T-helper 1 cell (primary cell): Measurements from ENCODE around the gene KRT14.
"Not testable (repeated sequence)": the region's sequence is repeated elsewhere in the genome, so short reads cannot be mapped to it uniquely, and the experiment has no call there.

Experiments used
- DNase-seq, 5 donors: peaks; one replicate each; pipeline ENCODE4 v3.0.0-alpha.2; 2012 to 2020

KRT14 gene

DNA sequence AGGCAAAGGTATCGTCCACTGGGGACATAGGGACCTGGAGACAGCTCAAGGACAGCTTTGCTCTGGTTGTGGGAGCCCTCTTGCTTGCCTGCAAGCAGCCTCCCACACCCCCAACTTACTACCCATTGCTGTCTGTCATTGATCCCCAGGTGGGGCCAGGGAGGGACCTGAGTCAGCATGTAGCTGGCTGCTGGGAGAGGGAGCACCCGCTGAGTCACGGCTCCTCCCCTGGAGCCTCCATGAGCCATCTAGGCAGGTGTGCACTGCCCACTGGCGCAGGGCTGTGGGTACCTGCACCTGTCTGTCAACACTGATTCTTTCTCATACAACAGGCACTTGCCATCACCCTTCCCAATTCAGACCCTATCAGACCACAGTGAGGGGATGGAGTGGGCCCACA is 10.0 kb downstream of the KRT14 start:
- not testable (repeated sequence) for DNase-seq

DNA sequence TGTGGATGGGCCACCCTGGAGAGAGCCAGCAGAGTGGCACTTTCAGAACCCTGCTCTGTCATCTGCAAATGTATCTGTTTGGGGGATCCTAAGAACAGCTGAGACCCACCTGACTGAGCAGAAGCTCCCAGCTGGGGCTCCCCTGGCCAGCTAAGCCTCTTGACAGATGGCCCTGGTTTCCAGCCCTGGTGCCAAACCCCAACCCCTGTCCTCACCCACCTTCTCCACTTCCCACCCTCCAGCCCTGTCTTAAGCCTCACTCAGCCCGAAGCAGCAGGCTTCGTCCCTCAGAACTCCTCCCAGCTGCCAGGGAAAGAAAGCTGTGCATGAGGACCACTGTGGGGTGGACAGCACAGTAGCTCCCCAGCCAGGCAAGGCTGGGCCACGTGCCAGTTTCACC is 11.4 kb downstream of the KRT14 start:
- DNase-seq, result no peak

DNA sequence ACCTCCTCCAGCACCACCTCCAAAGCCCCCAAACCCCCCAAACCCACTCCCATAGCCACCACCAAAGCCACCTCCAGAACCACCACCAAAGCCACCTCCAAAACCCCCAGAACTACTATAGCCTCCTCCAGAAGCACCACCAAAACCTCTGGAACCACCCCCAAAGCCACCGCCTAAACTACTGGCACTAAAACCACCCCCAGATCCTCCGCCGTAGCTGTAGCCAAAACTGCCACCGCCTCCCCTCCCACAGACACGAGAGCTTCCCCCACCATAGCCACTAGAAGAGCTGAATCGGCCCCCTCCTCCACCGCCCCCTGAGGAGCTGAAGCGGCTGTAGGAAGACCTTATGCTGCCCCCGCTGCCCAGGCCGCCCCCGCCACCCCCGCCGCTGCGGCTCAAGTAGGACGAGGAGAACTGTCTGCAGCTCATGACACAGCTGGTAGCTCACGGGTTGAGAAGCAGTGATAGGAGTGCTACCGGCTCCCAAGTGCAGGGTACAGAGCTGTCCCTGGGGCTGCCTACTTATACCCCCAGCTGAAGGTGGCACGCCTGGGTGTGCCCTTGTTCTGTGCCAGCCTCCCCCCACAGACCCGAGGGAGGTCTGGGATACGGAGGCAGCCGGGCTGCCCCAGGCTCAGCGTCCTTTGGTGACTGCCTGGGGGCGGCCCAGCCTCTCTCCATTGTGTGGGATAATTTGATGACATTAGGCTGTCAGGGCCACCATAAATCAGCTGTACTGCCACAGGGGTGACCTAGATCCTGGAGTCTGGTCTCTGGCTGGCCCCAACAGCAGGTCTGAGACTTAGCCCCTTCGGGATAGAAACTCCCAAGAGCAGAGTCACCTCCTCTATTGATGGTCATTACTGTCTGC is 14.9 kb downstream of the KRT14 start, which contains the start of gene KRT9:
KRT9 (minus strand) TSS at position 499 of the 874 bp plus-strand sequence; CDS start at position 432, 67 bp downstream.
- no peak for DNase-seq

DNA sequence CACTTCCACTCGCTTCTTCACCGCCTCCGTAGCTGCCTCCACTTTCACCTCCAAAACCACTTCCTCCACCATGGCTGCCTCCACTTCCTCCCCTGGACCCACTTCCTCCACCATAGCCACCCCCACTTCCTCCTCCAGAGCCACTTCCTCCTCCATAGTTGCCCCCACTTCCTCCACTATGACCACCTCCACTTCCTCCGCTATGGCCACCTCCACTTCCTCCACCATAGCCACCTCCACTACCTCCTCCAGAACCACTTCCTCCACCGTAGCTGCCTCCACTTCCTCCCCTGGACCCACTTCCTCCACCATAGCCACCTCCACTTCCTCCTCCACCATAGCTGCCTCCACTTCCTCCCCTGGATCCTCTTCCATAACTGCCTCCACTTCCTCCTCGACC is 19.4 kb downstream of the KRT14 start:
- peak in 1 of 5 donors; percentile 13 for DNase-seq

DNA sequence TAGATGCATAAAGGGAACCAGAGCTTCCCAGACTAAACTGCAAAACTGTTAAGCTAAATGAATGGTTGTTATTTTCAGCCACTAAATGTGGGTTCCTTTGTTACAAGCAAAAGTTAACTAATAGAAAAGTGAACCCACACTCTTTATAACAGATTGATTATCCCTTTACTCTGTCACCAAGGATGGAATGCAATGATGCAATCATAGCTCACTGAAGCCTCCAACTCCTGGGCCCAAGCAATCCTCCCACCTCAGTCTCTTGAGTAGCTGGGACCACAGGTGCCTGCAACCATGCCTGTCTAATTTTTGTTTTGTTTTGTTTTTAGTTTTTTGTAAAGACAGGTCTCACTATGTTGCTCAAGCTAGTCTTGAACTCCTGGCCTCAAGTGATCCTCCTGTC is 21.4 kb downstream of the KRT14 start:
- DNase-seq, result no peak

DNA sequence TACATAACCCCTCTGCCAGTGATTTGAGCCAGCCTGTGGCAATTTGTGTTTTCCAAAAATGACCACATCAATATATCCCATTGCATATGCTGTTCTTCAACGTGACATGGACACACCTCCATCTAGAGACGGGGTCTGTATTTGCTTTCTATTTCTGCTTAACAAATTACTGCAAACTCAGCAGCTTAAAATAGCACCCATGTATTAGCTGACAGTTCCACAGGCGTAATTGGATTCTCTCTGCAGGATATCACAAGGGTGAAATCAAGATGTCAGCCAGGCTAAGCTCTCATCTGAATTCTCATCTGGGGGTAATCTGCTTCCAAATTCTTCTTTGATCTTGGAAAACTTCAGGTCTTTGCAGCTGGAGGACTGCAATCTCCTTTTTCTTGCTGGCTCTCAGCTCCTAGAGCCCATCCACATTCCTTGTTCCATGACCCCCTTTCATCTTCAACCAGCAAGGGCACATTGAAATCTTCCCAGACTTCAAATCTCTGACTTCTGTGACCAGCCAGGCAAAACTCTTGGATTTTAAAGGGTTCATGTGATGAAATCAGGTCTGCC is 23.0 kb downstream of the KRT14 start:
- no peak for DNase-seq

DNA sequence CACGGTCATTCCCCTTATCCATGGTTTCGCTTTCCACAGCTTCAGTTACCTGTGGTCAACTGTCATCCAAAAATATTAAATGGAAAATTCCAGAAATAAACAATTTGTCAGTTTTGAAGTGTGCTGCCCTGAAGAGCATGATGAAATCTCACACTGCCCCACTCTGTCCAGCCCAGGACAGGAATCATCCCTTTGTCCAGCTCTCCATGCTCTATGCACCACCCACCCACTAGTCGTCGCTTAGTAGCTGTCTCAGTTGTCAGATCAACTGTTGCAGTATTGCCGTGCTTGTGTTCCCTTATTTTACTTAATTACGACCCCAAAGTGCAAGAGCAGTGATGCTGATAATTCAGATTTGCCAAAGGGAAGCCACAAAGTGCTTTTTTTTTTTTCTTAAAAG is 25.1 kb downstream of the KRT14 start:
- no peak for DNase-seq

DNA sequence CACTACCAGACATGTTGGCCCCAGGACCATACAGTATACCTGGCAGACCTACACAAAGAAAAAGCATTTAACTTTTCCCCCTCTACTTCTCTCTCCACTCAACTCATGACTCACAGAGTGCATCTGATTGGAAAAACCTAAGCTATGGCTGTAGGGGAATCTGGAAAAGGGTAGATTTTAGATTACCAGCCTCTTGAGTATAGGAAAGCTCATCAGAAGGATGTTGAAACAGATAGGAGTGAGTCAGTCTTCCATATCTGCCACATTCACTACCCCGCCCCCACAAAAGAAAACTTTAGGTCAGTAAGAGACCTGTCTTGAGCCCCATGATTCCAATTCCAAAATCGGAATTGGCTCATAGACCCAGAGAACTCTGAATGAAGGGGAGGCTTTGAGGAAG is 27.1 kb downstream of the KRT14 start:
- no peak for DNase-seq

DNA sequence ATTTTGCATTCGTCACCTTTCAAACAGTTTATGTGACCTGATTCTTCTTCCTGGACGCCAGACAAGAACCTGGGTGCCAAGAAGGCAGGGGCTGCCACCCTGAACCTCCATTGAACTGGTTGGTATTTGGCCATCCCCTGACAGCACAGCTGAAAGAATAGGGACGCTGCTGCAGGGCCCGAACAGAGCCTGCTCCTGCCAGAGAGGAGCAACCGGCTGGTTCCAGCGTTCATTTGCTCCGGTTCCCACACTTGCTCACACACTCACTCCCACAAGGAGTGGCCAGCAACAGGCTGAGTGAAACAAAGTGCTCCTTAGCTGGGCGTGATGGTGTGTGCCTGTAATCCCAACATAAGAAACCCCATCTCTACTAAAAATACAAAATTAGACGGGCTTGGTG is 29.8 kb downstream of the KRT14 start:
- DNase-seq, result no peak

DNA sequence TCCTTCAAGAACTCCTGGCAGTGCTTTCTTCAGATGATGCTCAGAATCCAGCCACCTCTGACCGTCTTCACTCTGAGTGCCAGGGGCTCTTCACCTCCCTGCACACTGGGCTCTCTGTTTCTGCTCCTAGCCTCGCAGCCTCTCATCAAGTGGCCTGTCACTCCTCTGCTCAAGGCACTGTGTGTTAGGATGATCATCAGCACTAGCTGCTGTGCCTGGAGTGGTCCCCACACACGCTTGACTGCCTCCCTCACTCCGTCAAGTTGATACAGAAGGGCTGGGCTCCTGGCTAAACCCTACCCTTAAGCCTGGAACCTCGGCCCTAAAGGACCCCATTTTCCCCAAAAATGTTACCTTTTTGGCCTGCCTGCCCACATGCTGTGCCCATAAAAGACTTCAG is 30.4 kb downstream of the KRT14 start:
- no peak for DNase-seq

DNA sequence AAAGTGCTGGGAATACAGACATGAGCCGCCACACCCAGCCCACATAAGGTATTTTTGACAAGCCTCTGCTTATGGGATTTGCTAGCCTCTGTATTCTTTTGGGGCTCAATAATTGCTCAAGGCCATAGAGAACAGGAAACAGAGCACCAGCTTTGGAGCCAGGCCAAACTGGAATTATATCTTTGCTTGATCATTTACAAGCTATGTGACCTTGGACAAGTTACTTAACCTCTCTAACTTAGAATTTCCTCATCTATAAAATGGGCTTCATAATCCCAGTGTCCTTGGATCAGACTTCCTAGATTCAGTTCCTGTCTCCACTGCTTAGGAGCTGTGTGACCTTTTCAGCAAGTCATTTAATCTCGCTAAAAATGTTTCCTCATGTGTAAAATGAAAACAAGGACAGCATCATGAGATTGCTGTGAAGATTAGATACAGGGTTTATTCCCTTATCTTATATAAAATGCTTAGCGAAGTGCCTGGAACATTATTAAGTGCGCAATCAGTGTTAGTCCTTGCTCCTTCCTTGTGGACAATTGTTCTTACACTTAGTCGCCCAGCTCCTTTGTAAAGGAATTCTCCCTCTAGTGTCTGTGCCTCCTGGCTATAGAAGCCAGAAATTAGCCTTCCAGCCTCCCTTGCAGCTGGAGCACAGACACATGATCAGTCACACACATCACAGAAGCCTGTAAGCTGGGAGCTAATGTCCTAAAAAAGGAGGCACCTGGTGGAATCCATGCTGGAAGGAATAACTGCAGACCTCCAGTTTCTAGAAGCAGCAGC is 31.4 kb downstream of the KRT14 start:
- no peak for DNase-seq

DNA sequence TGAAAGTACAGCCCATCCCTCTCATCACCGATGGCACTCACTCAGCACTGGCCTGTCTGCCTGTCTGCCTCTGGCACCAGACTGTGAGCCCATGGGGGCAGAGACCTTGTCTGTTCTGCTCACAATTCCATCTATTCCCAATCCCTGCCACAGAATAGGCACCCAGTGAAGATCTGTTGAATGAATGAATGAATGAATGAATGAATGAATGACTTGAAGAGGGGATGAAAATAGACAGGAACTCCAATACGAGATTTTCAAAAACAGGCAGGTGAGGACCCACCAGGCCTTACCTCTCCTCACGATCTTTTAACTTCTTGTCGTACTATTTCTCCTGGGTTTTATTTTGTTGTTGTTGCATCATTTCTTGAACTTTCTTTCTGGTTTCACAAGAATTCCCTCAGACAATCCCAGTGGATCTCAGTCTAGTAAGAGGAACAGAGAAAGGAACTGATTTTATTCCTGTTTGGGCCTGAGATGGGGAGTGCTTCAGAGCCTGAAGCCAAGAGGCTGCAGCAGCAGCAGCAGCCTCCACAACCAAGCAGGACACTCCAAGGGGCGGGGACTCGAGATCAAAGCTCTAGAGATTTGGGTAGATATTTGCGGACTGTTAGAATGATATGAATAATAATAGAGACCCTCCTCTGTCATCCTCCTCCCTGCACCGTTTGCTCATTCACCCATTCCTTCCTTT is 32.6 kb downstream of the KRT14 start:
- no peak for DNase-seq

DNA sequence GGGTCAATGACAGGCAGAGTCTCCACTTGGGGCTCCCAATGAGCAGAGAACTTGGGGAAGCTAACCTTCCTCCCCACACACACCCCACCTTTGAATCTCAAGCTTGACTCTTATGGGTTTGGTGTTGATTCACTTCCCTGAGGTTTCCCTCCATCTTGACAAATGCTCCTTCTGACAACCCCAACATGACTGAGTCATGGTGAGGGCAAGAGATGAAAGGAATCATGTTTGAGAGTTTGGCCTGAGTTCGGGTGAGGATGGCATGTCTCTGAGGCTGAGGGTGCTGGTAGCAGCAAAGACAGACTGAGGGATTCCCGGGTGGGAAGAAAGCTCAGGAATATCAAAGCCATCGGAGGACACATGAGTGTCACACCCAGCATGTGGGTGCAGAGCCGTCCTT is 33.5 kb downstream of the KRT14 start:
- no peak for DNase-seq

DNA sequence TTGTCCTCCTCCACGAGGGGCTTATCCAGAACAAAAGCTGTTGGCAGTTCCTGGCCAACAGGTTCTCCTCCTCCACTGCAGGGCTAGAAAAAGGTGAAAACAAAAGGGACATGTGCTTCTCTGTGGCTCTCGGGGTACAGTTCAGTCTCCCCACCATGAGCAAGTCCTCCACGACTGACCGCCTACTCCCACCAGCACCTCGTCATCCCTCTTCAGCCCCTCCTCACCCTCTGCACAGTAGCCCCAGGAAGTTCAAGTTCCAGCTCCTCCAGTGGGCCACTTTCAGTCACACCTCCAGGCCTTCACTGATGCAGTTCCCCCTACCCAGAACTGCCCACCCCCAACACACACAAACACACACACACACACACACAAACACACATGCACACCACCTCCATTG is 34.2 kb downstream of the KRT14 start:
- DNase-seq, result no peak

DNA sequence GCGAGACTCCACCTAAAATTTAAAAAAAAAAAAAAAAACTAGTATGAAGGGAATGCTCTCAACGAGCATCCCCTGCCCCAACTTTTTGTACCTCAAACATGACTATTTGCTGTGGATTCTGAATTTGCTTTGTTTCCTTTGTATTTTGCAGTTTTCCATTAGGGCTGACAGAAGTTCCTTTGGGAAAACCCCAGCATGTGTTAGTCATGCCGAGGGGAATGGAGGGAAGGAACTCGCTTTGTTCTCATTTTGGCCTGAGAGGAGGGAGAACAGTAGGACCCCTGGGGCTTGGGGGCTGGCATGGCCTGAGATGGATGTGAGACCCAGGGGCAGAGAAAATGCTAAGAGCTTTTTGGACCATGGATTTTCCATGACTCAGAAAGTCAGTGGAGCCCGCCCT is 35.3 kb downstream of the KRT14 start:
- DNase-seq, result no peak

DNA sequence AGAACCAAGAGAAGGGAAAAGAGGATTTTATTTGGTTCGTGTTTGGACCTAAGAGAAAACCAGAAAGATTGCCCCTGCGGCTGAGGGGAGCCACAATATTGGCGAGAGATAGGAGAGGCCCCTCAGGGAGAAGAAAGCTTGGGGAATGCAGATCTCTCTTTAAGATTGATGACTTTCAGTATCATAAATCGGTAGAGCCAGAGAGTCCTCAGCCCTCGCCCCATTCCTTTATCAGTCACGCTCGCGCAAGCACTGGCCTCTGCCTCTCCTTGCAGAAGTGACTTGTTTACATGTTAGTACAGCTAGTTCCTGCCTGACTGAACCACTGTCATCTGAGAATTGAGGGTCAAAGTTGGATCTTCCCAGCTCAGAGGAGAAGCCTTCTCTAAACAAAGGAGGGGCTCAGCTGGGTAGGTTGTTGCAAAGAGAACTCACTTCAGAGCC is 37.1 kb downstream of the KRT14 start:
- DNase-seq, result no peak

DNA sequence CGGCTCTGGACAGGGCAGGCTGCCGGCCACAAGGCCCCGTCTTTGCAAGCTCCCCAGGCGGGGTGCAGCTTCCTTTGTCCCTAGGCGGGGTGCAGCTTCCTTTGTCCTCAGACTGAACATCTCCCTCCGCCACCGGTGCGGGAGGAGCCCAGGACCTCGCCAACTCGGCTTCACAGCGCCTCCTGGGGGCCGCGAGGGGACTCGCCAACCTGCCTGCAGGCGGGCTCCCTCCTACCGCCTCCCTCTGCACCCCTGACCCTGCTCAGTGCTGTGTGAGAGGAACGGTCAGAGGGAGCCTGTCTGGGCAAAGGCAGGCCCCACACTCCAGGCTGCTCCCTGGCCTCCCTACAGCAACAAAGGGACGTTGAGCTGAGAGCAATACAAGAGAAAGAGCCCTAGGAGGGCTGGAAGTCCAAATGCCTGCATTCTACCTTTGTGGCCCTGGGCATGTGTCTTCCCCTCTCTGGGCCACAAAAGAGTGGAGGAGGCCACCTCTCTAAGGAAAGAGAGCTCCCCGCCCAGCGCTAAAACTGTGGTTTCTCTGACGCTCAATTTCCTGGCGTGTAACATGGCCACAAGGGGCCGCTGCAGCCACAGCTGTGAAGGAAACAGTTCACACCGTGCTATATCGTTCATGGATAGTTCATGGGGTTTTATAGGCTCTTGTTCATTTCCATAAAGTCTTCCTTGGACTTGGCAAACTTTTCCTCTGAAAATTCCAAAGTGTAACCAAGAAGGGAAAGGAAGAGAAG is 37.7 kb downstream of the KRT14 start:
- DNase-seq, result peak; percentile 65 to 82 (median 74)

DNA sequence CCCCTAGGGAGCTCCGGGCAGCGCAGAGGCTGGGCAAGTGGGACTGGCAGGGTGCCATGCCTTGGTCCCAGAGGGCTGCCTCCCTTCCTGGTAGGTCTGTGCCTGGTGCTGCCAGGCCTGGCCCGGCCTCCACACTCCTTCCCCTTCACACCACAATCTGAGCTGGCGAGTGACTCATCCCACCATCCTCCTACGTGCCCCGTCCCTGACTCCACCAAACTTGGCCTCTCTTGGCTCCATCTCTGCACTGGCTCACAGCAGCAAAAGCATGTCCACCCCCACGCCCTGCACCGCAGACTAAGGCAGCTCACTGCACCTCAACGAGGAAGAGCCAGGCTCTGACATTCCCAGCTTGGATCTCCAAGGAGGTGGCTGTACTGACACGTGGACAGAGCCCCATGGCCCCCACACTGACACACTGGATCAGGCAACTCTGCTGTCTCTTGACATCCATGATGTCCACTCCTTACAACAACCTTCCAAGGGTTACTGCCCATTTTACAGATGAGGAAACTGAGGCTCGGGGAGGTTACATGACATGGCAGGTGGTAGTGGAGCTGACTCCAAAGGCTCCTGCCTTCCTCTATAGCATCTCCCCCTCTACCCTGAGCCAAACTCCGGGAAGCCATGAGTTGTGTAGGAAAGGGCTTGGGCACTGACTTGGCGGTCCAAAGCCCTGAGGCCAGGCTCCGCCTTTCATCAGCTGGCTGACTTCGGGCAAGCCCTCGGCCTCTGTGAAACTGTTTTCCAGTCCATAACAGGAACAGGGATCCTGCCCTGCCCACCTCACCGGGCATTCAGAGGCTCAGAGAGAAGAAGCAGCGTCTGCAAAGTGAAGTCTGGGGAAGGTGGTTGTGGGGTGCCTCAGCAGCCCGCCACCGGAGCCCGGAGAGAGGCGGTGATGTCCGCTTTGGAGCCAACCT is 38.5 kb downstream of the KRT14 start:
- DNase-seq, result peak in 1 of 5 donors; percentile 42

DNA sequence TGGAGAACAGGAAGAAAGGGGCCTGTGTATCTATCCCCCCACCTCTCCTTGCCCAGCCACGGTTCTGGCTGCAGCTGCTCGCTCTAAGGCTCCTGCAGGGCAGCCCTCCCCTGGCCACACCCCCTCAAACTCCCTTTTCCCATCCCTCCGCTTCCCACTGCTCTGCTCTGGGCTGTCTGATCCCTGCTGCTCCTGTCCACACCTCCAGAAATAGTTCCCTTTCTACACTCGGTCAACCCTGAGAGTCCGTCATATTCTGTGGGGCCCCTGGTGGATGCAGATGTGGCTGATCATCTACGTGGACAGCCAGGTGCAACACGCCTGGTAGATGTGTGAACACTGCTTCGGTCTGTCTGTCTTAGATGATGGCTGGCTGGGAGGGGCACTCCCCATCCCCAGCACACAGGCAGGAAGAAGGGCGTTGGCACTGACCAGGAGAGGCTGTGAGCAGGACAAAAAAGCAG is 39.3 kb downstream of the KRT14 start:
- DNase-seq, result no peak

DNA sequence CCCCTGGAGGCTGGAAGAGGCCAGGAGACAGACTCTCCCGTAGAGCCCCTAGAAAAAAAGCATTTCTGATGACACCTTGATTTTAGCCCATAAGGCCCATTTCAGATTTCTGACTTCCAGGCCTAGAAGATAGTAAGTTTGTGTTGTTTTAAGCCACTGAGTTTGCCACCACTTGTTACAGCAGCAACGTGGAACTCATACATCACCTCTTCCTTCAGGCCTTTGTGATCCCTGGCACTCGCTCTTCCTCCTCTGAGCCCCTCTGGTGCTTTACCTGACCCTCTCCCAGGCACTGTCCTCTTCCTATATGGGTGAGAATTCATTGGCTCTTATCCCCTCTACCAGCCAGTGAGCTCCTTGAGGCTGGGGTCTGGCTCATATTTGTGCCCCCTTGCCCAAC is 39.9 kb downstream of the KRT14 start:
- no peak for DNase-seq
